Smooth muscle cell (in vitro differentiated cells): Measurements from ENCODE around the gene CACNA1C. TPM values are rescaled to one million over a fixed set of nuclear protein-coding genes. Genes with fewer than 3 reads are reported as not detected.

ENCODE experiments used
- DNase-seq: peaks from one replicate; lab custom pipeline; 2025; ENCODE audit not compliant: unreplicated experiment; lab: John Stamatoyannopoulos, UW
- H2AFZ ChIP-seq: fragments of 200-600 bp; sonication (generic); 2 replicates; pipeline ENCODE4 v1.6.0; 2016; ENCODE audit warnings: antibody characterized with exemption, low read depth, mild to moderate bottlenecking
- H3F3A ChIP-seq: fragments of 200-600 bp; sonication (generic); 2 replicates; pipeline ENCODE4 v1.6.0; 2017; ENCODE audit warnings: antibody characterized with exemption, low read depth
- H3K27ac ChIP-seq: fragments of 200-600 bp; sonication (generic); 2 replicates; pipeline ENCODE4 v1.5.1; 2016; ENCODE audit warnings: low read depth, mild to moderate bottlenecking
- H3K27me3 ChIP-seq: fragments of 200-600 bp; sonication (generic); 2 replicates; pipeline ENCODE4 v1.6.1; 2016; ENCODE audit warnings: low read depth, mild to moderate bottlenecking
- H3K36me3 ChIP-seq: fragments of 200-600 bp; sonication (generic); 2 replicates; pipeline ENCODE4 v1.5.1; 2016; ENCODE audit warnings: low read depth
- H3K4me1 ChIP-seq: fragments of 200-600 bp; sonication (generic); 2 replicates; pipeline ENCODE4 v1.5.1; 2016; ENCODE audit warnings: low read depth
- H3K4me2 ChIP-seq: fragments of 200-600 bp; sonication (generic); 2 replicates; pipeline ENCODE4 v1.6.0; 2016; ENCODE audit warnings: mild to moderate bottlenecking
- H3K4me3 ChIP-seq: fragments of 200-600 bp; sonication (generic); 2 replicates; pipeline ENCODE4 v1.5.1; 2016; ENCODE audit warnings: mild to moderate bottlenecking
- H3K79me2 ChIP-seq: fragments of 200-600 bp; sonication (generic); 2 replicates; pipeline ENCODE4 v1.6.0; 2016; ENCODE audit warnings: low read depth, mild to moderate bottlenecking
- H3K9ac ChIP-seq: fragments of 200-600 bp; sonication (generic); 2 replicates; pipeline ENCODE4 v1.6.0; 2016; ENCODE audit warnings: low read depth
- H3K9me3 ChIP-seq: fragments of 200-600 bp; sonication (generic); replicated peaks from 2 replicates; pipeline ENCODE4 v1.5.1; 2016; ENCODE audit warnings: low read depth
- H4K20me1 ChIP-seq: fragments of 200-600 bp; sonication (generic); 2 replicates; pipeline ENCODE4 v1.6.0; 2016; ENCODE audit warnings: low read depth
- CTCF ChIP-seq: fragments of 200-600 bp; sonication (generic); IDR thresholded peaks from 2 replicates; pipeline ENCODE4 v1.5.1; 2017; ENCODE audit warnings: borderline replicate concordance, mild to moderate bottlenecking, antibody characterized with exemption; ENCODE audit not compliant: insufficient read depth, poor library complexity, severe bottlenecking
- WGBS: methylation state at CpG from one replicate; pipeline ENCODE4 v1.1.7; 2016; ENCODE audit warnings: low lambda C conversion rate; 5-methylcytosine and 5-hydroxymethylcytosine counted together
- polyA plus RNA-seq: library from polyadenylated mRNA; unstranded; fragments of >200 nt; fragmentation: Nextera tagmentation; extraction: Ambion mirVana; gene quantifications from 2 replicates; pipeline ENCODE4 v1.2.1, GENCODE V29; 2016
- total RNA-seq: library from RNA; depleted of rRNA; stranded (reverse); fragments of >200 nt; gene quantifications from 2 replicates; pipeline ENCODE4 v1.2.3, GENCODE V29; 2014

The CACNA1C gene
- total and polyA plus RNA-seq, 2 experiments from 2014 or later, result 1.6 to 4.5 TPM

GRCh38 chr12:2292560-2292959, 239.8 kb downstream of the CACNA1C start:
- no peak overlapping the region for H2AFZ ChIP-seq
- 88% methylated on average over 6 of the region's 6 CpGs for WGBS
- H3K27ac ChIP-seq, result no peak overlapping the region
- H3K36me3 ChIP-seq, result no peaks in the 10 kb centered on the region
- no peaks in the 10 kb centered on the region for H3K9me3 ChIP-seq
- H3K4me2 ChIP-seq, result no peak overlapping the region
- H3K27me3 ChIP-seq, result no peaks in the 10 kb centered on the region
- H3K4me1 ChIP-seq, result no peaks in the 10 kb centered on the region
- no peak overlapping the region for H3K9ac ChIP-seq
- H3K4me3 ChIP-seq, result no peak overlapping the region
- TF ChIP-seq CTCF, result no peak
- peaks cover 4% of the 10 kb centered on the region for H3F3A ChIP-seq
- DNase-seq, result no peak
- H3K79me2 ChIP-seq, result no peaks in the 10 kb centered on the region
- no peaks in the 10 kb centered on the region for H4K20me1 ChIP-seq

GRCh38 chr12:2294651-2295475, 242.1 kb downstream of the CACNA1C start:
- H3K4me3 ChIP-seq, result no peak overlapping the region
- TF ChIP-seq CTCF, result no peak
- no peaks in the 10 kb centered on the region for H4K20me1 ChIP-seq
- H3K27ac ChIP-seq, result no peak overlapping the region
- H3K4me2 ChIP-seq, result peak overlapping the region; percentile 42
- DNase-seq, result no peak
- no peak overlapping the region for H3K9ac ChIP-seq
- no peaks in the 10 kb centered on the region for H3K27me3 ChIP-seq
- 56% methylated on average over 20 of the region's 20 CpGs for WGBS
- no peaks in the 10 kb centered on the region for H3K4me1 ChIP-seq
- H3K9me3 ChIP-seq, result no peaks in the 10 kb centered on the region
- no peak overlapping the region for H2AFZ ChIP-seq
- no peaks in the 10 kb centered on the region for H3K36me3 ChIP-seq
- no peaks in the 10 kb centered on the region for H3K79me2 ChIP-seq
- peaks cover 4% of the 10 kb centered on the region for H3F3A ChIP-seq

GRCh38 chr12:2295941-2296461, 243.2 kb downstream of the CACNA1C start:
- no peak overlapping the region for H3K27ac ChIP-seq
- no peaks in the 10 kb centered on the region for H3K79me2 ChIP-seq
- 23% methylated on average over 3 of the region's 3 CpGs for WGBS
- H3K4me3 ChIP-seq, result no peak overlapping the region
- H3K9me3 ChIP-seq, result no peaks in the 10 kb centered on the region
- no peaks in the 10 kb centered on the region for H3K36me3 ChIP-seq
- no peak overlapping the region for H2AFZ ChIP-seq
- no peak for TF ChIP-seq CTCF
- DNase-seq, result no peak
- no peak overlapping the region for H3K4me2 ChIP-seq
- H3F3A ChIP-seq, result peaks cover 4% of the 10 kb centered on the region
- no peaks in the 10 kb centered on the region for H4K20me1 ChIP-seq
- H3K9ac ChIP-seq, result no peak overlapping the region
- no peaks in the 10 kb centered on the region for H3K27me3 ChIP-seq
- no peaks in the 10 kb centered on the region for H3K4me1 ChIP-seq
